ENCODE data around the gene DEGS2. TPM values are rescaled to one million over a fixed set of nuclear protein-coding genes. Genes with fewer than 3 reads are reported as not detected.
"Not testable (repeated sequence)": the region's sequence is repeated elsewhere in the genome, so short reads cannot be mapped to it uniquely, and the experiment has no call there.

Gene DEGS2
- total RNA-seq (2014; rRNA removed) (1.6 and 5.4 TPM in 2 replicates), Bru-seq, nascent RNA (percentile 32 among the genes with signal in this experiment), BruChase-seq, experiment 1, labeled RNA remaining after a 6-hour chase (percentile 38 among the genes with signal in this experiment), BruChase-seq, experiment 2, labeled RNA remaining after a 2-hour chase (percentile 47 among the genes with signal in this experiment)
- long read RNA-seq, full-length matches to known transcripts, result 3 of 13 reads
- long read RNA-seq, partial matches to known transcripts, result 1 of 13 reads
- long read RNA-seq, other reads (novel, unspliced or antisense), result 9 of 13 reads

GRCh38 chr14:100159094-100159864 lies at the start of gene DEGS2:
TSS of gene DEGS2 (minus strand) at chr14:100159645. CDS start at chr14:100159587, 58 bp downstream.
- Histone ChIP-seq H3K9ac (ENCODE audit: low read length) (no peak within 1 kb of the TSS), H2AFZ (ENCODE audit: low read length) (peak within 1 kb of the TSS; percentile 87), H3K4me1 (ENCODE audit: insufficient read depth, low read length) (peaks cover 12% of the 10 kb centered on the region; the same call in 1 of the 2 replicates), H3K9me3 (ENCODE audit: low read length) (no peaks in the 10 kb centered on the region), H3K27me3 (ENCODE audit: low read length) (peaks cover 9% of the 10 kb centered on the region; the same call in 1 of the 2 replicates), H4K20me1 (ENCODE audit: low read length) (no peaks in the 10 kb centered on the region), H3K9me2 (replicated peaks; ENCODE audit: low read length) (no peaks in the 10 kb centered on the region), H3K27ac (ENCODE audit: low read length) (no peak within 1 kb of the TSS), H3K79me2 (ENCODE audit: low read length) (no peaks in the 10 kb centered on the region), H3K4me2 (ENCODE audit: low read length) (peak within 1 kb of the TSS; percentile 95), H3F3A (ENCODE audit: low read length, unreplicated experiment) (no peaks in the 10 kb centered on the region), H3K4me3 (ENCODE audit: low read length) (peak within 1 kb of the TSS; percentile 71), H3K36me3 (ENCODE audit: low read depth, low read length) (no peaks in the 10 kb centered on the region)
- intact Hi-C loops (cut with micrococcal nuclease), result no loop called here
- BruUV-seq (replicated peaks), result no TSS peak
- peak; percentile 50 for ATAC-seq
- TF ChIP-seq CTCF (conservative IDR thresholded peaks at IDR 0.05; ENCODE audit: low read depth, low read length), result no peak
- no peak for TF ChIP-seq EZH2 (IDR thresholded peaks at IDR 0.05; ENCODE audit: low read length, unreplicated experiment)
- TF ChIP-seq EZH2phosphoT487 (IDR thresholded peaks at IDR 0.05; ENCODE audit: borderline replicate concordance, low read length), result no peak
- peak; percentile 56 for DNase-seq
- ChIA-PET CTCF (interaction anchor here (0.6 kb wide), 3 partner anchors 34 to 51 kb away, joined by 6 to 13 read pairs (median 9); no protein-coding TSS in a partner anchor), POLR2A (ENCODE audit: unreplicated experiment) (no interaction called here)

GRCh38 chr14:100208136-100208535 lies 48.7 kb upstream of the DEGS2 start:
- H3K4me3 ChIP-seq (ENCODE audit: low read length); H3K9me3 ChIP-seq (ENCODE audit: low read length); ATAC-seq; H3K4me1 ChIP-seq (ENCODE audit: insufficient read depth, low read length); H3K9me2 ChIP-seq (replicated peaks; ENCODE audit: low read length); H3K36me3 ChIP-seq (ENCODE audit: low read depth, low read length); H3F3A ChIP-seq (ENCODE audit: low read length, unreplicated experiment); CTCF ChIA-PET; H3K4me2 ChIP-seq (ENCODE audit: low read length); H3K27me3 ChIP-seq (ENCODE audit: low read length); BruUV-seq (replicated peaks); H4K20me1 ChIP-seq (ENCODE audit: low read length); intact Hi-C loops (cut with micrococcal nuclease); H2AFZ ChIP-seq (ENCODE audit: low read length); H3K27ac ChIP-seq (ENCODE audit: low read length); DNase-seq; POLR2A ChIA-PET (ENCODE audit: unreplicated experiment); H3K79me2 ChIP-seq (ENCODE audit: low read length); H3K9ac ChIP-seq (ENCODE audit: low read length): not testable (repeated sequence)

DNA sequence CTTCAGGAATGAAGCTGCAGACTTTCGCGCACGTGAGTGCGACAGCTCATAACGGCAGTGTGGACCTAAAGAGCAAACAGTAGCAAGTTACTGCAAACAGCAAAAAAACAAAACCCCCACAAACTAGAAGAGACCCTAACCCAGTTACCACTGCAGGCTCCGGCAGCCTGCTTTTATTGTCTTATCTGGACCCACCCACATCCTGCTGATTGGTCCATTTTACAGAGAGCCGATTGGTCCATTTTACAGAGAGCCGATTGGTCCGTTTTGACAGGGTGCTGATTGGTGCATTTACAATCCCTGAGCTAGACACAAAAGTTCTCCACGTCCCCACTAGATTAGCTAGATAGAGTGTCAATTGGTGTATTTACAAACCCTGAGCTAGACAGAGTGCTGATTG lies 48.1 kb upstream of the DEGS2 start:
- BruUV-seq (replicated peaks); H3K9me2 ChIP-seq (replicated peaks; ENCODE audit: low read length); H3K4me2 ChIP-seq (ENCODE audit: low read length); H3K4me1 ChIP-seq (ENCODE audit: insufficient read depth, low read length); H3K9ac ChIP-seq (ENCODE audit: low read length); ATAC-seq; H3K36me3 ChIP-seq (ENCODE audit: low read depth, low read length); H3K79me2 ChIP-seq (ENCODE audit: low read length); H3K9me3 ChIP-seq (ENCODE audit: low read length); H3F3A ChIP-seq (ENCODE audit: low read length, unreplicated experiment); H2AFZ ChIP-seq (ENCODE audit: low read length); DNase-seq; POLR2A ChIA-PET (ENCODE audit: unreplicated experiment); H3K27me3 ChIP-seq (ENCODE audit: low read length); CTCF ChIA-PET; H3K4me3 ChIP-seq (ENCODE audit: low read length); H3K27ac ChIP-seq (ENCODE audit: low read length); intact Hi-C loops (cut with micrococcal nuclease); H4K20me1 ChIP-seq (ENCODE audit: low read length): not testable (repeated sequence)

- H2AFZ ChIP-seq (ENCODE audit: low read length); intact Hi-C loops (cut with micrococcal nuclease); ATAC-seq; H3K36me3 ChIP-seq (ENCODE audit: low read depth, low read length); H3F3A ChIP-seq (ENCODE audit: low read length, unreplicated experiment); H3K4me2 ChIP-seq (ENCODE audit: low read length); H3K9ac ChIP-seq (ENCODE audit: low read length); H4K20me1 ChIP-seq (ENCODE audit: low read length); BruUV-seq (replicated peaks); H3K79me2 ChIP-seq (ENCODE audit: low read length); DNase-seq; H3K9me3 ChIP-seq (ENCODE audit: low read length); H3K4me1 ChIP-seq (ENCODE audit: insufficient read depth, low read length); H3K9me2 ChIP-seq (replicated peaks; ENCODE audit: low read length); H3K27ac ChIP-seq (ENCODE audit: low read length); POLR2A ChIA-PET (ENCODE audit: unreplicated experiment); H3K27me3 ChIP-seq (ENCODE audit: low read length); H3K4me3 ChIP-seq (ENCODE audit: low read length): not testable (repeated sequence)
- CTCF ChIA-PET, result interaction anchor here (1.0 kb wide), 1 partner anchor 12 kb away, joined by 3 read pairs; no protein-coding TSS in a partner anchor
These were observed 45.4 kb upstream of the DEGS2 start for GRCh38 chr14:100204835-100205167.

Measured in PC-3 (cell line).